Measurements from ENCODE around the gene CLASRP.

The CLASRP gene

GRCh38 chr19:45071545-45071938 is 32.7 kb downstream of the CLASRP start:
- Histone ChIP-seq H3K9me3 (ENCODE audit: control insufficient read depth in 1 of 2, low read length in 2 of 2) (no peaks in the 10 kb centered on the region), H3K36me3 (ENCODE audit: control insufficient read depth in 1 of 2, insufficient read depth in 2 of 2, low read length in 2 of 2) (peaks cover 32 to 53% of the 10 kb centered on the region in 2 donors), H3K4me1 (ENCODE audit: control insufficient read depth in 1 of 2, insufficient read depth in 2 of 2, low read length in 2 of 2) (peaks cover 10% of the 10 kb centered on the region in 2 donors), H3K27me3 (ENCODE audit: control insufficient read depth in 1 of 2, insufficient read depth in 2 of 2, low read length in 2 of 2) (no peaks in the 10 kb centered on the region), H3K4me3 (ENCODE audit: low read depth in 1 of 2, low read length in 2 of 2) (no peak overlapping the region), H3K9ac (ENCODE audit: low read depth in 1 of 2, low read length in 2 of 2) (no peak overlapping the region), H3K27ac (ENCODE audit: low read depth, low read length) (no peak overlapping the region)

- no peaks in the 10 kb centered on the region for H3K27me3 ChIP-seq (ENCODE audit: control insufficient read depth in 1 of 2, insufficient read depth in 2 of 2, low read length in 2 of 2)
- H3K4me3 ChIP-seq (ENCODE audit: low read depth in 1 of 2, low read length in 2 of 2) = no peak overlapping the region
- H3K4me1 ChIP-seq (ENCODE audit: control insufficient read depth in 1 of 2, insufficient read depth in 2 of 2, low read length in 2 of 2) = peaks cover 16 to 17% of the 10 kb centered on the region in 2 donors
- peaks cover 32 to 47% of the 10 kb centered on the region in 2 donors for H3K36me3 ChIP-seq (ENCODE audit: control insufficient read depth in 1 of 2, insufficient read depth in 2 of 2, low read length in 2 of 2)
- H3K9ac ChIP-seq (ENCODE audit: low read depth in 1 of 2, low read length in 2 of 2) = no peak overlapping the region
- H3K27ac ChIP-seq (ENCODE audit: low read depth, low read length) = no peak overlapping the region
- no peaks in the 10 kb centered on the region for H3K9me3 ChIP-seq (ENCODE audit: control insufficient read depth in 1 of 2, low read length in 2 of 2)
These were observed 33.3 kb downstream of the CLASRP start for GRCh38 chr19:45071969-45072790.

- Histone ChIP-seq H3K36me3 (ENCODE audit: control insufficient read depth in 1 of 2, insufficient read depth in 2 of 2, low read length in 2 of 2) (peaks cover 19 to 26% of the 10 kb centered on the region in 2 donors), H3K27ac (ENCODE audit: low read depth, low read length) (no peak overlapping the region), H3K4me3 (ENCODE audit: low read depth in 1 of 2, low read length in 2 of 2) (peak overlapping the region; percentile 65 to 88), H3K9me3 (ENCODE audit: control insufficient read depth in 1 of 2, low read length in 2 of 2) (no peaks in the 10 kb centered on the region), H3K4me1 (ENCODE audit: control insufficient read depth in 1 of 2, insufficient read depth in 2 of 2, low read length in 2 of 2) (peaks cover 28 to 31% of the 10 kb centered on the region in 2 donors), H3K27me3 (ENCODE audit: control insufficient read depth in 1 of 2, insufficient read depth in 2 of 2, low read length in 2 of 2) (no peaks in the 10 kb centered on the region), H3K9ac (ENCODE audit: low read depth in 1 of 2, low read length in 2 of 2) (peak overlapping the region; percentile 59 to 66)
These were observed 36.0 kb downstream of the CLASRP start for GRCh38 chr19:45074744-45075300.

- peak overlapping the region; percentile 85 for H3K27ac ChIP-seq (ENCODE audit: low read depth, low read length)
- peak overlapping the region; percentile 74 to 77 for H3K9ac ChIP-seq (ENCODE audit: low read depth in 1 of 2, low read length in 2 of 2)
- H3K27me3 ChIP-seq (ENCODE audit: control insufficient read depth in 1 of 2, insufficient read depth in 2 of 2, low read length in 2 of 2) = no peaks in the 10 kb centered on the region
- H3K4me3 ChIP-seq (ENCODE audit: low read depth in 1 of 2, low read length in 2 of 2) = peak overlapping the region; percentile 87 to 88
- peaks cover 17 to 20% of the 10 kb centered on the region in 2 donors for H3K36me3 ChIP-seq (ENCODE audit: control insufficient read depth in 1 of 2, insufficient read depth in 2 of 2, low read length in 2 of 2)
- peaks cover 32 to 37% of the 10 kb centered on the region in 2 donors for H3K4me1 ChIP-seq (ENCODE audit: control insufficient read depth in 1 of 2, insufficient read depth in 2 of 2, low read length in 2 of 2)
- H3K9me3 ChIP-seq (ENCODE audit: control insufficient read depth in 1 of 2, low read length in 2 of 2) = no peaks in the 10 kb centered on the region
These were observed 36.6 kb downstream of the CLASRP start for GRCh38 chr19:45075301-45076028.

GRCh38 chr19:45076029-45076850 is 37.4 kb downstream of the CLASRP start, which contains the start of gene ZNF296:
ZNF296 (minus strand) TSS chr19:45076478; CDS start chr19:45076373, 105 bp downstream.
- peak within 1 kb of the TSS; percentile 77 for H3K9ac ChIP-seq (ENCODE audit: low read depth in 1 of 2, low read length in 2 of 2)
- H3K9me3 ChIP-seq (ENCODE audit: control insufficient read depth in 1 of 2, low read length in 2 of 2) = no peaks in the 10 kb centered on the region
- H3K27me3 ChIP-seq (ENCODE audit: control insufficient read depth in 1 of 2, insufficient read depth in 2 of 2, low read length in 2 of 2) = no peaks in the 10 kb centered on the region
- peaks cover 36 to 42% of the 10 kb centered on the region in 2 donors for H3K4me1 ChIP-seq (ENCODE audit: control insufficient read depth in 1 of 2, insufficient read depth in 2 of 2, low read length in 2 of 2)
- peak within 1 kb of the TSS; percentile 85 for H3K27ac ChIP-seq (ENCODE audit: low read depth, low read length)
- peaks cover 11 to 14% of the 10 kb centered on the region in 2 donors for H3K36me3 ChIP-seq (ENCODE audit: control insufficient read depth in 1 of 2, insufficient read depth in 2 of 2, low read length in 2 of 2)
- H3K4me3 ChIP-seq (ENCODE audit: low read depth in 1 of 2, low read length in 2 of 2) = peak within 1 kb of the TSS; percentile 87 to 88

- H3K9ac ChIP-seq (ENCODE audit: low read depth in 1 of 2, low read length in 2 of 2) = peak overlapping the region; percentile 14 to 77
- H3K36me3 ChIP-seq (ENCODE audit: control insufficient read depth in 1 of 2, insufficient read depth in 2 of 2, low read length in 2 of 2) = peaks cover 8 to 12% of the 10 kb centered on the region in 2 donors
- peaks cover 39 to 46% of the 10 kb centered on the region in 2 donors for H3K4me1 ChIP-seq (ENCODE audit: control insufficient read depth in 1 of 2, insufficient read depth in 2 of 2, low read length in 2 of 2)
- H3K27ac ChIP-seq (ENCODE audit: low read depth, low read length) = no peak overlapping the region
- no peaks in the 10 kb centered on the region for H3K9me3 ChIP-seq (ENCODE audit: control insufficient read depth in 1 of 2, low read length in 2 of 2)
- H3K27me3 ChIP-seq (ENCODE audit: control insufficient read depth in 1 of 2, insufficient read depth in 2 of 2, low read length in 2 of 2) = no peaks in the 10 kb centered on the region
- peak overlapping the region; percentile 53 to 87 for H3K4me3 ChIP-seq (ENCODE audit: low read depth in 1 of 2, low read length in 2 of 2)
These were observed 38.2 kb downstream of the CLASRP start for GRCh38 chr19:45076851-45077730.

GRCh38 chr19:45078390-45079062 is 39.7 kb downstream of the CLASRP start:
- H3K9me3 ChIP-seq (ENCODE audit: control insufficient read depth in 1 of 2, low read length in 2 of 2) = no peaks in the 10 kb centered on the region
- peaks cover 39 to 46% of the 10 kb centered on the region in 2 donors for H3K4me1 ChIP-seq (ENCODE audit: control insufficient read depth in 1 of 2, insufficient read depth in 2 of 2, low read length in 2 of 2)
- peak overlapping the region; percentile 75 to 87 for H3K4me3 ChIP-seq (ENCODE audit: low read depth in 1 of 2, low read length in 2 of 2)
- H3K36me3 ChIP-seq (ENCODE audit: control insufficient read depth in 1 of 2, insufficient read depth in 2 of 2, low read length in 2 of 2) = peaks cover 7 to 11% of the 10 kb centered on the region in 2 donors
- H3K27me3 ChIP-seq (ENCODE audit: control insufficient read depth in 1 of 2, insufficient read depth in 2 of 2, low read length in 2 of 2) = no peaks in the 10 kb centered on the region
- peak overlapping the region; percentile 84 for H3K9ac ChIP-seq (ENCODE audit: low read depth in 1 of 2, low read length in 2 of 2)
- H3K27ac ChIP-seq (ENCODE audit: low read depth, low read length) = no peak overlapping the region

GRCh38 chr19:45079063-45079910 is 40.4 kb downstream of the CLASRP start, which contains the start of gene GEMIN7:
GEMIN7 (plus strand) TSS chr19:45079260; CDS start chr19:45090115, 10,855 bp downstream.
- peaks cover 39 to 46% of the 10 kb centered on the region in 2 donors for H3K4me1 ChIP-seq (ENCODE audit: control insufficient read depth in 1 of 2, insufficient read depth in 2 of 2, low read length in 2 of 2)
- H3K4me3 ChIP-seq (ENCODE audit: low read depth in 1 of 2, low read length in 2 of 2) = peak within 1 kb of the TSS; percentile 75 to 87
- peak within 1 kb of the TSS; percentile 84 for H3K9ac ChIP-seq (ENCODE audit: low read depth in 1 of 2, low read length in 2 of 2)
- H3K9me3 ChIP-seq (ENCODE audit: control insufficient read depth in 1 of 2, low read length in 2 of 2) = no peaks in the 10 kb centered on the region
- peaks cover 7 to 11% of the 10 kb centered on the region in 2 donors for H3K36me3 ChIP-seq (ENCODE audit: control insufficient read depth in 1 of 2, insufficient read depth in 2 of 2, low read length in 2 of 2)
- no peaks in the 10 kb centered on the region for H3K27me3 ChIP-seq (ENCODE audit: control insufficient read depth in 1 of 2, insufficient read depth in 2 of 2, low read length in 2 of 2)
- peak within 1 kb of the TSS; percentile 67 for H3K27ac ChIP-seq (ENCODE audit: low read depth, low read length)

Data from duodenal mucosa (tissue), 2 donors.